GM18498 (cell line): Measurements from ENCODE around the gene TP53RK.

Experiments
- ATAC-seq: cut with Tn5 transposase; IDR thresholded peaks from one replicate; pipeline ENCODE4 v1.9.1; 2021; ENCODE audit warnings: mild to moderate bottlenecking, moderate library complexity; ENCODE audit not compliant: unreplicated experiment

TP53RK gene

GRCh38 chr20:46708172-46708860, 19.1 kb upstream of the TP53RK start:
- no peak for ATAC-seq

- ATAC-seq = no peak
These were observed 17.0 kb upstream of the TP53RK start for GRCh38 chr20:46706242-46706641.

- no peak for ATAC-seq
These were observed 16.1 kb upstream of the TP53RK start for GRCh38 chr20:46705378-46705729.

GRCh38 chr20:46704714-46705377, 15.6 kb upstream of the TP53RK start:
- no peak for ATAC-seq

GRCh38 chr20:46703435-46703834, 14.2 kb upstream of the TP53RK start:
- ATAC-seq = no peak

GRCh38 chr20:46702447-46703203, 13.4 kb upstream of the TP53RK start:
- ATAC-seq = no peak

GRCh38 chr20:46701986-46702385, 12.7 kb upstream of the TP53RK start:
- no peak for ATAC-seq

GRCh38 chr20:46701556-46701955, 12.3 kb upstream of the TP53RK start:
- no peak for ATAC-seq

- no peak for ATAC-seq
These were observed 11.8 kb upstream of the TP53RK start for GRCh38 chr20:46701057-46701456.

- no peak for ATAC-seq
These were observed 11.2 kb upstream of the TP53RK start for GRCh38 chr20:46700481-46700880.

GRCh38 chr20:46699651-46700359, 10.6 kb upstream of the TP53RK start:
- ATAC-seq = no peak

GRCh38 chr20:46698788-46699187, 9.5 kb upstream of the TP53RK start:
- no peak for ATAC-seq

GRCh38 chr20:46696791-46697279, 7.6 kb upstream of the TP53RK start:
- ATAC-seq = no peak

GRCh38 chr20:46695892-46696291, 6.6 kb upstream of the TP53RK start:
- ATAC-seq = no peak

- ATAC-seq = no peak
These were observed 5.2 kb upstream of the TP53RK start for GRCh38 chr20:46694484-46694883.

GRCh38 chr20:46691196-46691595, 2.0 kb upstream of the TP53RK start:
- ATAC-seq = no peak

- ATAC-seq = no peak
These were observed 1.2 kb upstream of the TP53RK start for GRCh38 chr20:46690219-46691106.

GRCh38 chr20:46689754-46690085, 476 bp upstream of the TP53RK start:
- ATAC-seq = no peak

- ATAC-seq = no peak
These were observed 828 bp downstream of the TP53RK start for GRCh38 chr20:46688151-46689081.
